OCI-LY7 (cell line): ENCODE data around the gene C1orf210. TPM values are rescaled to one million over a fixed set of nuclear protein-coding genes. Genes with fewer than 3 reads are reported as not detected.

Experiments
- BruUV-seq: library from RNA; stranded (reverse); fragments of 400-500 nt; replicated peaks from 2 replicates; lab custom pipeline; 2021; lab: Mats Ljungman, UMichigan
- CTCF ChIA-PET: fragments of 300-600 bp; sonication (Branson Sonifier 250); formaldehyde crosslinking; loops from one replicate; lab custom pipeline; 2022; ENCODE audit warnings: antibody characterized with exemption; ENCODE audit not compliant: unreplicated experiment; lab: Charles Lee
- POLR2A ChIA-PET: fragments of 300-600 bp; sonication (Branson Sonifier 250); formaldehyde crosslinking; loops from one replicate; lab custom pipeline; 2022; ENCODE audit warnings: antibody characterized with exemption; lab: Charles Lee
- DNase-seq: peaks from one replicate; pipeline ENCODE4 v3.0.0-alpha.2; 2015; ENCODE audit warnings: low spot score
- H2AFZ ChIP-seq: fragments of 200-600 bp; sonication (generic), shearing (Covaris generic); 2 replicates; pipeline ENCODE4 v1.6.1; 2014; ENCODE audit warnings: mild to moderate bottlenecking, antibody characterized with exemption, low read length, moderate library complexity
- H3K27ac ChIP-seq: fragments of 200-600 bp; sonication (generic); 2 replicates; pipeline ENCODE4 v1.5.1; 2014; ENCODE audit warnings: mixed run types, low read depth, mild to moderate bottlenecking, moderate library complexity, low read length, inconsistent platforms; ENCODE audit not compliant: poor library complexity, severe bottlenecking
- H3K36me3 ChIP-seq: fragments of 200-600 bp; sonication (generic); 2 replicates; pipeline ENCODE4 v1.6.1; 2014; ENCODE audit warnings: mild to moderate bottlenecking, antibody characterized with exemption, low read length, moderate library complexity, mixed read lengths; ENCODE audit not compliant: insufficient read depth
- H3K4me1 ChIP-seq: fragments of 200-600 bp; sonication (generic); 2 replicates; pipeline ENCODE4 v1.5.1; 2014; ENCODE audit warnings: mild to moderate bottlenecking, low read length; ENCODE audit not compliant: insufficient read depth, poor library complexity, severe bottlenecking
- H3K4me2 ChIP-seq: fragments of 200-600 bp; sonication (generic); 2 replicates; pipeline ENCODE4 v1.6.1; 2014; ENCODE audit warnings: mild to moderate bottlenecking, low read length
- H3K4me3 ChIP-seq: fragments of 200-600 bp; sonication (generic); 2 replicates; pipeline ENCODE4 v1.5.1; 2014; ENCODE audit warnings: mild to moderate bottlenecking, low read depth, low read length; ENCODE audit not compliant: poor library complexity, severe bottlenecking
- H3K79me2 ChIP-seq: fragments of 200-600 bp; sonication (generic); 2 replicates; pipeline ENCODE4 v1.6.1; 2016; ENCODE audit warnings: low read depth, mild to moderate bottlenecking, low read length, moderate library complexity, mixed read lengths; ENCODE audit not compliant: insufficient read depth
- H3K9me2 ChIP-seq: fragments of 200-600 bp; sonication (generic); 2 replicates; pipeline ENCODE4 v1.6.1; 2016; ENCODE audit warnings: mild to moderate bottlenecking, low read length, mixed read lengths; ENCODE audit not compliant: insufficient read depth
- H3K9me3 ChIP-seq: fragments of 200-600 bp; sonication (generic); 2 replicates; pipeline ENCODE4 v1.6.1; 2014; ENCODE audit warnings: mild to moderate bottlenecking, mixed run types, low read length, mixed read lengths
- H4K20me1 ChIP-seq: fragments of 200-600 bp; sonication (generic); 2 replicates; pipeline ENCODE4 v1.6.1; 2014; ENCODE audit warnings: mild to moderate bottlenecking, antibody characterized with exemption, low read length, moderate library complexity, mixed read lengths; ENCODE audit not compliant: insufficient read depth
- EZH2phosphoT487 ChIP-seq: fragments of 200-600 bp; sonication (generic); IDR thresholded peaks from 2 replicates; pipeline ENCODE4 v1.6.1; 2018; ENCODE audit warnings: low read depth, borderline replicate concordance, mild to moderate bottlenecking, mixed run types, antibody characterized with exemption, low read length, moderate library complexity, mixed read lengths
- intact Hi-C: fragments of 100-400 bp; cut with micrococcal nuclease; formaldehyde crosslinking; loops from one replicate; pipeline ENCODE4 v1.10.0; 2022; ENCODE audit not compliant: unreplicated experiment
- total RNA-seq, 2 experiments: library from RNA; depleted of rRNA in 1 of 2; stranded (reverse); fragments of >200 nt in 1 of 2; shearing (Covaris generic) in 1 of 2; gene quantifications; 2 replicates each; pipeline ENCODE4 v1.2.3, GENCODE V29; 2014 to 2022
- TF ChIP-seq, protein P1 (sequence below): fragments of 200-600 bp; sonication (generic); conservative IDR thresholded peaks from 2 replicates; pipeline ENCODE4 v1.5.1; 2014; ENCODE audit warnings: mild to moderate bottlenecking, antibody characterized with exemption, low read length, moderate library complexity, mixed read lengths

The C1orf210 gene
- total RNA-seq, 2 experiments from 2014 or later, result not detected

DNA sequence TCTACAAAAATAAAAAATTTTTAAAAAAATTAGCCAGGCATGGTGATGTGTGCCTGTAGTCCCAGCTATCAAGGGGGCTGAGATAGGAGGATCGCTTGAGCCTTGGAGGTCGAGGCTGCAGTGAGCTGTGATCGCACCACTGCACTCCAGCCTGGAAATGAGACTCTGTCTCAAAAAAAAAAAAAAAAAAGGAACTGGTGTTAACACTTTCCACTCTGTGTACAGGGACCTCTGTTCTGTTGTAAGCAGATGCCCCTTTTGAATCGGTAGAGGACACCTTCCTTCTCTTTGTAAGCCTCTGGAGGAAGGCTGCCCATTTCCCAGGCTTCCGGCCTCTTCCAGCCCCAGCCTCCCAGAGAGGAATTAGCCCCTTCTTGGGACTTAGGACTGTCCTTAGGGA, 7.3 kb upstream of the C1orf210 start:
- POLR2A ChIA-PET, result no interaction called here
- no peaks in the 10 kb centered on the region for H3K9me2 ChIP-seq
- CTCF ChIA-PET, result interaction anchor here (0.6 kb wide), 1 partner anchor 104 kb away, joined by 3 read pairs; no protein-coding TSS in a partner anchor
- TF ChIP-seq, protein P1, sequence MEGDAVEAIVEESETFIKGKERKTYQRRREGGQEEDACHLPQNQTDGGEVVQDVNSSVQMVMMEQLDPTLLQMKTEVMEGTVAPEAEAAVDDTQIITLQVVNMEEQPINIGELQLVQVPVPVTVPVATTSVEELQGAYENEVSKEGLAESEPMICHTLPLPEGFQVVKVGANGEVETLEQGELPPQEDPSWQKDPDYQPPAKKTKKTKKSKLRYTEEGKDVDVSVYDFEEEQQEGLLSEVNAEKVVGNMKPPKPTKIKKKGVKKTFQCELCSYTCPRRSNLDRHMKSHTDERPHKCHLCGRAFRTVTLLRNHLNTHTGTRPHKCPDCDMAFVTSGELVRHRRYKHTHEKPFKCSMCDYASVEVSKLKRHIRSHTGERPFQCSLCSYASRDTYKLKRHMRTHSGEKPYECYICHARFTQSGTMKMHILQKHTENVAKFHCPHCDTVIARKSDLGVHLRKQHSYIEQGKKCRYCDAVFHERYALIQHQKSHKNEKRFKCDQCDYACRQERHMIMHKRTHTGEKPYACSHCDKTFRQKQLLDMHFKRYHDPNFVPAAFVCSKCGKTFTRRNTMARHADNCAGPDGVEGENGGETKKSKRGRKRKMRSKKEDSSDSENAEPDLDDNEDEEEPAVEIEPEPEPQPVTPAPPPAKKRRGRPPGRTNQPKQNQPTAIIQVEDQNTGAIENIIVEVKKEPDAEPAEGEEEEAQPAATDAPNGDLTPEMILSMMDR, result no peak
- TF ChIP-seq EZH2phosphoT487, result no peak
- intact Hi-C loops, result no loop called here
- no peaks in the 10 kb centered on the region for H3K36me3 ChIP-seq
- H2AFZ ChIP-seq, result no peak overlapping the region
- no peak overlapping the region for H3K4me3 ChIP-seq
- H3K9me3 ChIP-seq, result no peaks in the 10 kb centered on the region
- H3K4me2 ChIP-seq, result no peak overlapping the region
- H3K4me1 ChIP-seq, result no peaks in the 10 kb centered on the region
- no peaks in the 10 kb centered on the region for H4K20me1 ChIP-seq
- no peak for DNase-seq
- H3K27ac ChIP-seq, result no peak overlapping the region
- H3K79me2 ChIP-seq, result no peaks in the 10 kb centered on the region
- no TSS peak for BruUV-seq

DNA sequence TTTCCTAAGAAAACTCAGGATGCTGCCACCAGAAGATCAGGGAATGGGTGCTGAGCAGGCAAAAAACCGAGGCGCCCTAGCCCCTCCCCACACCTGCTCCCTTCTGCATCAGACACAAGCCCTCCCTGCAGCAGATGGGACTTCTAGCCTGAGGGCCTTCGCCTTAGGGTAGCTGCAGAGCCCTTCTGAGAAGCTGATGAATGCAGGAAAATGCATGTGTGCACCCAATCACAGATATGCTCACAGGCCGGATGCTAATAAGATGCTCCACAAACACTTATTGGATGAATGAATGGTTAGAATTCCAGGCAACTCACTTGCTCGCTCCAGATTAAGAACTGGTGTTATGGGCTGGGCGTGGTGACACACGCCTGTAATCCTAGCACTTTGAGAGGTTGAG, 6.8 kb upstream of the C1orf210 start:
- Histone ChIP-seq H3K4me2 (no peak overlapping the region), H3K4me1 (no peaks in the 10 kb centered on the region), H3K9me3 (no peaks in the 10 kb centered on the region), H3K9me2 (no peaks in the 10 kb centered on the region), H4K20me1 (no peaks in the 10 kb centered on the region), H3K79me2 (no peaks in the 10 kb centered on the region), H3K27ac (no peak overlapping the region), H2AFZ (no peak overlapping the region), H3K4me3 (no peak overlapping the region), H3K36me3 (no peaks in the 10 kb centered on the region)
- DNase-seq, result no peak
- intact Hi-C loops, result no loop called here
- no TSS peak for BruUV-seq
- TF ChIP-seq, protein P1, result no peak
- TF ChIP-seq EZH2phosphoT487, result no peak
- ChIA-PET CTCF (interaction anchor here (0.6 kb wide), 1 partner anchor 104 kb away, joined by 3 read pairs; no protein-coding TSS in a partner anchor), POLR2A (no interaction called here)

DNA sequence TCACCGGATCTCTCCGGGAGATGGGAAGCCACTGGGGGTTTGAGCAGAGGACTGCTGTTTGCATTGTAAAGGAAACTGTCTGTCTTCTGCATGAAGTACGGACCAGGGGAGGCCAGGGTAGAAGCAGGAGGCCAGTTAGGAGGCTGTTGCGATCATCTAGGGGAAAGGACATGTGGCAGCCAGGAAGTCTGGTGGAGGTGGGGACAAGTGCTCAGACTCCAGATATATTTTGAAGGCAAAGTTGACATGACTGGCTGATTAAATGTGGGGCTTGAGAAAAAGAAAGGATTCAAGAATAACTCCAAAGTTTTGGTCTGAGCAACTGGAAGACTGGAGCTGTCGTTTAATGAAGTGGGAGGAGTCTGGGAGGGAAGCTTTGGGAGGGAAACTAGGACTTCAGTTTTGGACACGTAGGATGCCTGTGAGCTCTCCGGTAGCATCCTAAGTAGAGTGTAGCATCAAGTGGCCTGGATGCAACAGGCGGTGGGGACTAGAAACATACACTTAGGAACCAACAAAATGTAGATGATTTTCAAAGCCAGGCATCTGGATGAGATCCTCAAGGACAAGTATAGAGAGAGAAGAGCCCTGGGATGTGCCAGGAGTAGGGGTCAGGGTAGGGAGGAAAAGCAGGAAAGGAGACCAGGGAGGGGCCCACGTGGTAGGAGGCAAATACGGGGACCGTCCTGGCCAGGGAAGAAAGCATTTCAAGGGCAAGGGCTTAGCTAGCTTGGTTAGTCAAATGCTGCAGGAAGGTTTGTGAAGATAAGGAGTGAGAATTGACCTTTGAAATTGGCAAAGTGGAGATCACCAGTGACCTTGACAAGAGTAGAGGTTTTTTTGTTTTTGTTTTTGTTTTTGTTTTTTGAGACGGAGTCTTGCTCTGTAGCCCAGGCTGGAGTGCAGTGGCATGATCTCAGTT, 3.7 kb upstream of the C1orf210 start:
- no peak for TF ChIP-seq EZH2phosphoT487
- TF ChIP-seq, protein P1, result no peak
- Histone ChIP-seq H3K9me2 (no peaks in the 10 kb centered on the region), H3K36me3 (no peaks in the 10 kb centered on the region), H3K27ac (no peak overlapping the region), H2AFZ (no peak overlapping the region), H3K9me3 (no peaks in the 10 kb centered on the region), H3K4me3 (no peak overlapping the region), H4K20me1 (no peaks in the 10 kb centered on the region), H3K79me2 (no peaks in the 10 kb centered on the region), H3K4me1 (no peaks in the 10 kb centered on the region), H3K4me2 (no peak overlapping the region)
- ChIA-PET POLR2A (no interaction called here), CTCF (interaction anchor here (0.5 kb wide), 1 partner anchor 610 kb away, joined by 3 read pairs; no protein-coding TSS in a partner anchor)
- no peak for DNase-seq
- BruUV-seq, result no TSS peak
- intact Hi-C loops, result no loop called here
